Skeletal muscle satellite cell (primary cell): ENCODE measurements around the gene CHRDL2.
A peak's percentile ranks its signal among the peaks of the same experiment; 100 is the strongest.
"Not testable (repeated sequence)": the region's sequence is repeated elsewhere in the genome, so short reads cannot be mapped to it uniquely, and the experiment has no call there.

Experiments used
- H3K27me3 ChIP-seq: 2 replicates; pipeline ENCODE4 v1.7.0; 2013; ENCODE audit warnings: low read length; ENCODE audit not compliant: control insufficient read depth, insufficient read depth
- H3K36me3 ChIP-seq: 2 replicates; pipeline ENCODE4 v1.7.0; 2013; ENCODE audit warnings: mild to moderate bottlenecking, control low read depth, low read length; ENCODE audit not compliant: insufficient read depth
- H3K4me1 ChIP-seq: 2 replicates; pipeline ENCODE4 v1.7.0; 2013; ENCODE audit warnings: low read length; ENCODE audit not compliant: control insufficient read depth, insufficient read depth
- H3K4me2 ChIP-seq: 2 replicates; pipeline ENCODE4 v1.7.0; 2013; ENCODE audit warnings: mild to moderate bottlenecking, low read length
- H3K4me3 ChIP-seq: 2 replicates; pipeline ENCODE4 v1.7.0; 2013; ENCODE audit warnings: low read length
- H3K9ac ChIP-seq: 2 replicates; pipeline ENCODE4 v1.7.0; 2013; ENCODE audit warnings: mild to moderate bottlenecking, low read depth, low read length, moderate library complexity
- H3K9me3 ChIP-seq: replicated peaks from 2 replicates; pipeline ENCODE4 v1.7.0; 2013; ENCODE audit warnings: mild to moderate bottlenecking, control low read depth, low read length

The CHRDL2 gene

GRCh38 chr11:74768172-74768651, 37.0 kb upstream of the CHRDL2 start:
- H3K4me1 ChIP-seq, H3K9ac ChIP-seq, H3K27me3 ChIP-seq, H3K4me3 ChIP-seq, H3K9me3 ChIP-seq, H3K4me2 ChIP-seq, H3K36me3 ChIP-seq: not testable (repeated sequence)

- Histone ChIP-seq H3K9ac (no peak overlapping the region), H3K36me3 (no peaks in the 10 kb centered on the region), H3K9me3 (no peaks in the 10 kb centered on the region), H3K27me3 (no peaks in the 10 kb centered on the region), H3K4me2 (no peak overlapping the region), H3K4me1 (no peaks in the 10 kb centered on the region), H3K4me3 (no peak overlapping the region)
Measured at GRCh38 chr11:74766905-74767304, 35.7 kb upstream of the CHRDL2 start.

GRCh38 chr11:74756571-74756970, 25.3 kb upstream of the CHRDL2 start:
- no peak overlapping the region for H3K9ac ChIP-seq

GRCh38 chr11:74755395-74755995, 24.3 kb upstream of the CHRDL2 start:
- H3K27me3 ChIP-seq, result no peaks in the 10 kb centered on the region
- H3K9me3 ChIP-seq, result no peaks in the 10 kb centered on the region
- no peaks in the 10 kb centered on the region for H3K36me3 ChIP-seq
- H3K4me2 ChIP-seq, result peak overlapping the region; percentile 74
- H3K4me3 ChIP-seq, result peak overlapping the region; percentile 31
- peak overlapping the region; percentile 44 for H3K9ac ChIP-seq
- H3K4me1 ChIP-seq, result peaks cover 31% of the 10 kb centered on the region

More at GRCh38 chr11:74756571-74756970, 25.3 kb upstream of the CHRDL2 start:
- Histone ChIP-seq H3K36me3 (no peaks in the 10 kb centered on the region), H3K9me3 (no peaks in the 10 kb centered on the region), H3K4me2 (no peak overlapping the region), H3K4me3 (no peak overlapping the region), H3K27me3 (no peaks in the 10 kb centered on the region), H3K4me1 (peaks cover 31% of the 10 kb centered on the region)

GRCh38 chr11:74754507-74755252, 23.5 kb upstream of the CHRDL2 start:
- Histone ChIP-seq H3K4me2 (peak overlapping the region; percentile 74), H3K27me3 (no peaks in the 10 kb centered on the region), H3K36me3 (no peaks in the 10 kb centered on the region), H3K9ac (peak overlapping the region; percentile 52), H3K4me1 (peaks cover 31% of the 10 kb centered on the region), H3K9me3 (no peaks in the 10 kb centered on the region), H3K4me3 (peak overlapping the region; percentile 29)

GRCh38 chr11:74751303-74751702, 20.1 kb upstream of the CHRDL2 start:
- no peak overlapping the region for H3K4me3 ChIP-seq
- no peaks in the 10 kb centered on the region for H3K9me3 ChIP-seq
- peaks cover 37% of the 10 kb centered on the region for H3K4me1 ChIP-seq
- no peaks in the 10 kb centered on the region for H3K27me3 ChIP-seq
- no peak overlapping the region for H3K9ac ChIP-seq
- H3K4me2 ChIP-seq, result peak overlapping the region; percentile 34
- H3K36me3 ChIP-seq, result no peaks in the 10 kb centered on the region

- H3K27me3 ChIP-seq, H3K4me3 ChIP-seq, H3K36me3 ChIP-seq, H3K9ac ChIP-seq, H3K9me3 ChIP-seq: not testable (repeated sequence)
- H3K4me2 ChIP-seq, result peak overlapping the region; percentile 83
- H3K4me1 ChIP-seq, result peaks cover 31% of the 10 kb centered on the region
Measured at GRCh38 chr11:74750598-74750997, 19.4 kb upstream of the CHRDL2 start.

- no peaks in the 10 kb centered on the region for H3K9me3 ChIP-seq
- no peaks in the 10 kb centered on the region for H3K36me3 ChIP-seq
- peak overlapping the region; percentile 97 for H3K9ac ChIP-seq
- H3K27me3 ChIP-seq, result no peaks in the 10 kb centered on the region
- H3K4me3 ChIP-seq, result peak overlapping the region; percentile 78
- peaks cover 24% of the 10 kb centered on the region for H3K4me1 ChIP-seq
- peak overlapping the region; percentile 83 for H3K4me2 ChIP-seq
Measured at GRCh38 chr11:74749965-74750296, 18.7 kb upstream of the CHRDL2 start.

- Histone ChIP-seq H3K27me3 (no peaks in the 10 kb centered on the region), H3K4me1 (peaks cover 20% of the 10 kb centered on the region), H3K9me3 (no peaks in the 10 kb centered on the region), H3K4me2 (peak overlapping the region; percentile 83), H3K36me3 (no peaks in the 10 kb centered on the region), H3K9ac (peak overlapping the region; percentile 97), H3K4me3 (peak overlapping the region; percentile 78)
Measured at GRCh38 chr11:74749127-74749964, 18.1 kb upstream of the CHRDL2 start.

GRCh38 chr11:74748211-74749126, 17.2 kb upstream of the CHRDL2 start, which contains the start of gene RNF169:
RNF169 (plus strand) TSS chr11:74748849; CDS start chr11:74748881, 32 bp downstream.
- peaks cover 11% of the 10 kb centered on the region for H3K4me1 ChIP-seq
- peak within 1 kb of the TSS; percentile 83 for H3K4me2 ChIP-seq
- no peaks in the 10 kb centered on the region for H3K36me3 ChIP-seq
- peak within 1 kb of the TSS; percentile 78 for H3K4me3 ChIP-seq
- H3K27me3 ChIP-seq, result peaks cover 4% of the 10 kb centered on the region
- peak within 1 kb of the TSS; percentile 97 for H3K9ac ChIP-seq
- H3K9me3 ChIP-seq, result no peaks in the 10 kb centered on the region
